ENCODE measurements around the gene CCDC77.
A peak's percentile ranks its signal among the peaks of the same experiment; 100 is the strongest.

CCDC77 gene

GRCh38 chr12:475286-475685 is 73.8 kb downstream of the CCDC77 start:
- Histone ChIP-seq H3K4me3 (no peak overlapping the region), H3K9me3 (no peaks in the 10 kb centered on the region), H3K4me1 (peaks cover 0 to 39% (median 2%) of the 10 kb centered on the region in 4 donors), H3K27ac (no peak overlapping the region), H3K36me3 (no peaks in the 10 kb centered on the region), H3K27me3 (no peaks in the 10 kb centered on the region)
- no peak for TF ChIP-seq CTCF (IDR thresholded peaks at IDR 0.05)
- DNase-seq = no peak
- intact Hi-C loops (cut with DNase I; ENCODE audit: low total_unique reads) = no loop called here

- no peak for DNase-seq
- TF ChIP-seq CTCF (IDR thresholded peaks at IDR 0.05) = no peak
- Histone ChIP-seq H3K4me1 (peaks cover 0 to 51% (median 21%) of the 10 kb centered on the region in 4 donors), H3K36me3 (no peaks in the 10 kb centered on the region), H3K4me3 (no peak overlapping the region), H3K27ac (peak overlapping the region; percentile 92 to 95), H3K27me3 (no peaks in the 10 kb centered on the region), H3K9me3 (no peaks in the 10 kb centered on the region)
- intact Hi-C loops (cut with DNase I; ENCODE audit: low total_unique reads) = no loop called here
Observed at GRCh38 chr12:479161-479560, 77.7 kb downstream of the CCDC77 start.

GRCh38 chr12:480831-481816 is 79.7 kb downstream of the CCDC77 start:
- H3K27ac ChIP-seq = peak overlapping the region; percentile 92 to 95
- H3K27me3 ChIP-seq = no peaks in the 10 kb centered on the region
- H3K9me3 ChIP-seq = no peaks in the 10 kb centered on the region
- H3K4me1 ChIP-seq = peaks cover 0 to 44% (median 21%) of the 10 kb centered on the region in 4 donors
- intact Hi-C loops (cut with DNase I; ENCODE audit: low total_unique reads) = no loop called here
- DNase-seq = peak; percentile 81 to 94
- TF ChIP-seq CTCF (IDR thresholded peaks at IDR 0.05) = peak in 1 of 2 experiments; percentile 19
- no peaks in the 10 kb centered on the region for H3K36me3 ChIP-seq
- peak overlapping the region; percentile 11 to 21 for H3K4me3 ChIP-seq

DNA sequence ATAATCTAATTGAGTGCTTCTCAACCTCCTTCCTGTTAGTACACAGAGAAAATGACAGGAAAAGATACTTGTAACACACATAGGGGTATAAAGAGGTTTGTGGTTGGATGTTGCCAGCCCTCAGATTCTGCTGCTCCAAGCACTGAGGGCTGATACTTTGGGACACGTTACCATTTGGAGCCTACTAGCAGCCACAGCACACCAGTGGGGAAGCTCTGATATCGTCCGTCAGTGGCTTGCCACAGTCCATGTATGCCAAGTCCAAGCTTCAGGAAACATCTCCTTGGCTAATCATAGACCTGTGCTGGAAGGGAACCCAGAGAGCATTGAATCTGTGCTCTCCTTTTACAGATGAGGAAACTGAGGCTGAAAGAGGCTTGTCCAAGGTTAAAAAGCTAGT is 80.6 kb downstream of the CCDC77 start:
- H3K36me3 ChIP-seq = no peaks in the 10 kb centered on the region
- no peaks in the 10 kb centered on the region for H3K9me3 ChIP-seq
- no peak for DNase-seq
- no peak overlapping the region for H3K4me3 ChIP-seq
- H3K27ac ChIP-seq = peak overlapping the region; percentile 92 to 95
- H3K27me3 ChIP-seq = no peaks in the 10 kb centered on the region
- intact Hi-C loops (cut with DNase I; ENCODE audit: low total_unique reads) = no loop called here
- TF ChIP-seq CTCF (IDR thresholded peaks at IDR 0.05) = no peak
- peaks cover 0 to 44% (median 21%) of the 10 kb centered on the region in 4 donors for H3K4me1 ChIP-seq

DNA sequence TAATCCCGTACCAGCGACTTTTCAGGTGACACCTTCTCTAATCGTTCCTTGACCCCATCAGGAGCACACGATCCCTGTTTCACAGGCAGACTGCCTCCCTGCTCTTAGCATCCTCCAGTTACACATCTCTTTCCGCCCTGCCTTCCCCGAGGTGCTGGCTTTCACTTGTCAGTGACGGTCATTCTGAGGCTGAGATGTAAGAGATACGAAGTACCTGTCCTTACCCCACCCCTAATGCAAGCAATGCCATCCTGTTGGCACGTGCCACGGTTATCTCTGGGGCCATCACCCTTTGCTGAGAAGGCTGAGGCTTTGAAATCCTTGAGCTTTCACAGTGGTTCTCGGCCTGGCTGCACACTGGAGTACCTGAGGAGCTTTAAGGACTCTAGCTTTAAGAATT is 82.7 kb downstream of the CCDC77 start:
- Histone ChIP-seq H3K27me3 (no peaks in the 10 kb centered on the region), H3K36me3 (no peaks in the 10 kb centered on the region), H3K9me3 (no peaks in the 10 kb centered on the region), H3K27ac (no peak overlapping the region), H3K4me1 (peaks cover 0 to 34% (median 21%) of the 10 kb centered on the region in 4 donors), H3K4me3 (no peak overlapping the region)
- TF ChIP-seq CTCF (IDR thresholded peaks at IDR 0.05) = no peak
- DNase-seq = peak in 1 of 2 donors; percentile 19
- intact Hi-C loops (cut with DNase I; ENCODE audit: low total_unique reads) = no loop called here
